Activated CD4-positive, alpha-beta T cell treated with anti-CD3 and anti-CD28 coated beads, Interleukin-2, amount 10 ng/mL, durations not matched to agents 7 days and 5 days (primary cell): ENCODE measurements around the gene NAT16. TPM values are rescaled to one million over a fixed set of nuclear protein-coding genes. Genes with fewer than 3 reads are reported as not detected.
A peak's percentile ranks its signal among the peaks of the same experiment; 100 is the strongest.
"Not testable (repeated sequence)": the region's sequence is repeated elsewhere in the genome, so short reads cannot be mapped to it uniquely, and the experiment has no call there.

Source experiments
- CTCF ChIA-PET: fragments of 350-600 bp; sonication (Branson Sonifier 250); formaldehyde crosslinking; loops from one replicate; lab custom pipeline; 2021; ENCODE audit warnings: antibody characterized with exemption; lab: Charles Lee
- POLR2A ChIA-PET: fragments of 350-600 bp; sonication (Branson Sonifier 250); formaldehyde crosslinking; loops from one replicate; lab custom pipeline; 2021; ENCODE audit warnings: antibody characterized with exemption; lab: Charles Lee
- DNase-seq: peaks from one replicate; pipeline ENCODE4 v3.0.0-alpha.2; 2020
- H3K27ac Mint-ChIP-seq: one replicate; pipeline ENCODE4 v1.8.0; 2021; ENCODE audit warnings: mild to moderate bottlenecking, moderate library complexity, mixed read lengths
- H3K27me3 Mint-ChIP-seq: one replicate; pipeline ENCODE4 v1.8.0; 2021; ENCODE audit warnings: mixed read lengths
- H3K36me3 Mint-ChIP-seq: one replicate; pipeline ENCODE4 v1.8.0; 2021; ENCODE audit warnings: low read depth, mixed read lengths
- H3K4me1 Mint-ChIP-seq: one replicate; pipeline ENCODE4 v1.8.0; 2021; ENCODE audit warnings: mixed read lengths
- H3K4me3 Mint-ChIP-seq: one replicate; pipeline ENCODE4 v1.8.0; 2021; ENCODE audit warnings: mild to moderate bottlenecking, moderate library complexity, mixed read lengths
- H3K9me3 Mint-ChIP-seq: one replicate; pipeline ENCODE4 v1.8.0; 2021; ENCODE audit warnings: mixed read lengths
- total RNA-seq, 2 experiments: library from RNA; stranded (reverse); gene quantifications; one replicate each; pipeline ENCODE4 v1.2.3, GENCODE V29; 2021

NAT16 gene
- total RNA-seq, 2 experiments from 2014 or later = not detected

GRCh38 chr7:101137651-101138212, 42.4 kb downstream of the NAT16 start:
- no peak for DNase-seq
- Mint-ChIP-seq H3K9me3 (no peaks in the 10 kb centered on the region), H3K27ac (peak overlapping the region; percentile 62), H3K4me1 (peaks cover 33% of the 10 kb centered on the region), H3K36me3 (no peaks in the 10 kb centered on the region), H3K27me3 (peaks cover 33% of the 10 kb centered on the region), H3K4me3 (no peak overlapping the region)
- POLR2A ChIA-PET = no interaction called here
- CTCF ChIA-PET = interaction anchor here (0.6 to 1.4 kb wide), 3 partner anchors 39 to 154 kb away, joined by 3 to 4 read pairs (median 3); partner anchors contain the start of gene CLDN15

GRCh38 chr7:101134399-101134980, 45.6 kb downstream of the NAT16 start:
- Mint-ChIP-seq H3K27ac (no peak overlapping the region), H3K4me3 (no peak overlapping the region), H3K27me3 (peaks cover 41% of the 10 kb centered on the region), H3K36me3 (no peaks in the 10 kb centered on the region), H3K4me1 (peaks cover 21% of the 10 kb centered on the region), H3K9me3 (no peaks in the 10 kb centered on the region)
- POLR2A ChIA-PET = interaction anchor here (0.6 kb wide), 1 partner anchor 1260 kb away, joined by 4 read pairs; no protein-coding TSS in a partner anchor
- CTCF ChIA-PET = interaction anchor here (1.0 to 1.5 kb wide), 2 partner anchors 10 to 24 kb away, joined by 3 to 6 read pairs; no protein-coding TSS in a partner anchor
- DNase-seq = no peak

GRCh38 chr7:101133621-101134398, 46.3 kb downstream of the NAT16 start:
- CTCF ChIA-PET = interaction anchor here (1.0 to 1.5 kb wide), 4 partner anchors 9 to 24 kb away, joined by 3 to 6 read pairs (median 4); no protein-coding TSS in a partner anchor
- no peaks in the 10 kb centered on the region for H3K36me3 Mint-ChIP-seq

GRCh38 chr7:101132626-101133600, 47.2 kb downstream of the NAT16 start:
- Mint-ChIP-seq H3K4me1 (peaks cover 16% of the 10 kb centered on the region), H3K27me3 (peaks cover 50% of the 10 kb centered on the region)
- not testable (repeated sequence) for H3K9me3 Mint-ChIP-seq, H3K36me3 Mint-ChIP-seq, DNase-seq, H3K27ac Mint-ChIP-seq, H3K4me3 Mint-ChIP-seq
- POLR2A ChIA-PET = interaction anchor here (0.7 kb wide), 1 partner anchor 61 kb away, joined by 4 read pairs; no protein-coding TSS in a partner anchor
- CTCF ChIA-PET = interaction anchor here (1.1 to 1.4 kb wide), 3 partner anchors 10 to 13 kb away, joined by 3 to 5 read pairs (median 3); no protein-coding TSS in a partner anchor

More at GRCh38 chr7:101133621-101134398, 46.3 kb downstream of the NAT16 start:
- peaks cover 17% of the 10 kb centered on the region for H3K4me1 Mint-ChIP-seq
- H3K4me3 Mint-ChIP-seq = no peak overlapping the region
- H3K27ac Mint-ChIP-seq = no peak overlapping the region
- POLR2A ChIA-PET = interaction anchor here (0.6 kb wide), 1 partner anchor 1260 kb away, joined by 4 read pairs; no protein-coding TSS in a partner anchor
- no peak for DNase-seq
- H3K27me3 Mint-ChIP-seq = peaks cover 43% of the 10 kb centered on the region
- H3K9me3 Mint-ChIP-seq = no peaks in the 10 kb centered on the region

- H3K4me1 Mint-ChIP-seq = peaks cover 37% of the 10 kb centered on the region
- CTCF ChIA-PET = interaction anchor here (0.6 kb wide), 1 partner anchor 12 kb away, joined by 3 read pairs; no protein-coding TSS in a partner anchor
- no peaks in the 10 kb centered on the region for H3K36me3 Mint-ChIP-seq
- H3K4me3 Mint-ChIP-seq = no peak overlapping the region
- H3K27ac Mint-ChIP-seq = no peak overlapping the region
- peaks cover 3% of the 10 kb centered on the region for H3K9me3 Mint-ChIP-seq
- H3K27me3 Mint-ChIP-seq = peaks cover 56% of the 10 kb centered on the region
- POLR2A ChIA-PET = no interaction called here
- no peak for DNase-seq
Observed at GRCh38 chr7:101129603-101130117, 50.4 kb downstream of the NAT16 start.

- DNase-seq = no peak
- peaks cover 46% of the 10 kb centered on the region for H3K4me1 Mint-ChIP-seq
- no peak overlapping the region for H3K27ac Mint-ChIP-seq
- ChIA-PET POLR2A (no interaction called here), CTCF (interaction anchor here (1.0 to 1.3 kb wide), 3 partner anchors 16 to 64 kb away, joined by 3 to 5 read pairs (median 4); no protein-coding TSS in a partner anchor)
- H3K9me3 Mint-ChIP-seq = peaks cover 3% of the 10 kb centered on the region
- peaks cover 52% of the 10 kb centered on the region for H3K27me3 Mint-ChIP-seq
- H3K36me3 Mint-ChIP-seq = no peaks in the 10 kb centered on the region
- no peak overlapping the region for H3K4me3 Mint-ChIP-seq
Observed at GRCh38 chr7:101128040-101128834, 51.9 kb downstream of the NAT16 start.

- Mint-ChIP-seq H3K36me3 (no peaks in the 10 kb centered on the region), H3K4me3 (peak overlapping the region; percentile 37), H3K9me3 (peaks cover 3% of the 10 kb centered on the region), H3K4me1 (peaks cover 49% of the 10 kb centered on the region), H3K27ac (no peak overlapping the region), H3K27me3 (peaks cover 52% of the 10 kb centered on the region)
- CTCF ChIA-PET = interaction anchor here (0.6 to 2.1 kb wide), 6 partner anchors 16 to 164 kb away, joined by 3 to 9 read pairs (median 4); no protein-coding TSS in a partner anchor
- no peak for DNase-seq
- POLR2A ChIA-PET = no interaction called here
Observed at GRCh38 chr7:101127460-101128039, 52.5 kb downstream of the NAT16 start.

GRCh38 chr7:101126651-101127459, 53.2 kb downstream of the NAT16 start, which contains the start of gene SERPINE1:
SERPINE1 (plus strand) TSS chr7:101127104; CDS start chr7:101128394, 1,290 bp downstream.
- POLR2A ChIA-PET = no interaction called here

GRCh38 chr7:101125989-101126650, 54.0 kb downstream of the NAT16 start:
- POLR2A ChIA-PET = no interaction called here
- peaks cover 3% of the 10 kb centered on the region for H3K9me3 Mint-ChIP-seq
- no peak overlapping the region for H3K4me3 Mint-ChIP-seq
- CTCF ChIA-PET = interaction anchor here (1.0 to 2.1 kb wide), 4 partner anchors 17 to 190 kb away, joined by 3 to 9 read pairs (median 4); partner anchors contain the start of genes PLOD3 and ZNHIT1
- H3K4me1 Mint-ChIP-seq = peaks cover 60% of the 10 kb centered on the region
- H3K27me3 Mint-ChIP-seq = peaks cover 56% of the 10 kb centered on the region
- no peaks in the 10 kb centered on the region for H3K36me3 Mint-ChIP-seq
- no peak overlapping the region for H3K27ac Mint-ChIP-seq
- DNase-seq = no peak

More at GRCh38 chr7:101126651-101127459, 53.2 kb downstream of the NAT16 start, which contains the start of gene SERPINE1:
- Mint-ChIP-seq H3K27me3 (peaks cover 54% of the 10 kb centered on the region), H3K27ac (peak within 1 kb of the TSS; percentile 68), H3K36me3 (no peaks in the 10 kb centered on the region), H3K9me3 (peaks cover 3% of the 10 kb centered on the region), H3K4me1 (peaks cover 56% of the 10 kb centered on the region), H3K4me3 (peak within 1 kb of the TSS; percentile 37)
- peak; percentile 73 for DNase-seq
- CTCF ChIA-PET = interaction anchor here (0.6 to 2.1 kb wide), 7 partner anchors 9 to 165 kb away, joined by 3 to 9 read pairs (median 3); partner anchors contain the start of genes PLOD3 and ZNHIT1
